ENCODE measurements around the gene ZEB2. TPM values are rescaled to one million over a fixed set of nuclear protein-coding genes. Genes with fewer than 3 reads are reported as not detected.

The ZEB2 gene
- total RNA-seq, 2 experiments from 2014 or later, result 19.4 to 20.6 TPM

GRCh38 chr2:144507441-144508171 is 12.3 kb downstream of the ZEB2 start:
- no peak overlapping the region for H3K27ac Mint-ChIP-seq
- peaks cover 8% of the 10 kb centered on the region for H3K36me3 Mint-ChIP-seq (ENCODE audit: low read depth)
- CTCF ChIA-PET, result no interaction called here
- H3K27me3 Mint-ChIP-seq, result peaks cover 14% of the 10 kb centered on the region
- POLR2A ChIA-PET, result no interaction called here
- no peak for DNase-seq
- H3K4me1 Mint-ChIP-seq, result peaks cover 51% of the 10 kb centered on the region
- H3K4me3 Mint-ChIP-seq, result no peak overlapping the region
- H3K9me3 Mint-ChIP-seq, result no peaks in the 10 kb centered on the region

GRCh38 chr2:144505245-144505831 is 14.6 kb downstream of the ZEB2 start:
- peaks cover 5% of the 10 kb centered on the region for H3K27me3 Mint-ChIP-seq
- no peaks in the 10 kb centered on the region for H3K9me3 Mint-ChIP-seq
- DNase-seq, result no peak
- H3K4me3 Mint-ChIP-seq, result no peak overlapping the region
- H3K27ac Mint-ChIP-seq, result no peak overlapping the region
- POLR2A ChIA-PET, result no interaction called here
- H3K36me3 Mint-ChIP-seq (ENCODE audit: low read depth), result no peaks in the 10 kb centered on the region
- CTCF ChIA-PET, result interaction anchor here (0.6 kb wide), 1 partner anchor 1177 kb away, joined by 4 read pairs; no protein-coding TSS in a partner anchor
- H3K4me1 Mint-ChIP-seq, result peaks cover 41% of the 10 kb centered on the region

GRCh38 chr2:144504218-144504641 is 15.7 kb downstream of the ZEB2 start:
- no peak for DNase-seq
- ChIA-PET POLR2A (no interaction called here), CTCF (interaction anchor here (0.6 kb wide), 1 partner anchor 1242 kb away, joined by 3 read pairs; no protein-coding TSS in a partner anchor)
- Mint-ChIP-seq H3K36me3 (ENCODE audit: low read depth) (no peaks in the 10 kb centered on the region), H3K27ac (no peak overlapping the region), H3K27me3 (peaks cover 5% of the 10 kb centered on the region), H3K9me3 (no peaks in the 10 kb centered on the region), H3K4me3 (no peak overlapping the region), H3K4me1 (peaks cover 40% of the 10 kb centered on the region)

DNA sequence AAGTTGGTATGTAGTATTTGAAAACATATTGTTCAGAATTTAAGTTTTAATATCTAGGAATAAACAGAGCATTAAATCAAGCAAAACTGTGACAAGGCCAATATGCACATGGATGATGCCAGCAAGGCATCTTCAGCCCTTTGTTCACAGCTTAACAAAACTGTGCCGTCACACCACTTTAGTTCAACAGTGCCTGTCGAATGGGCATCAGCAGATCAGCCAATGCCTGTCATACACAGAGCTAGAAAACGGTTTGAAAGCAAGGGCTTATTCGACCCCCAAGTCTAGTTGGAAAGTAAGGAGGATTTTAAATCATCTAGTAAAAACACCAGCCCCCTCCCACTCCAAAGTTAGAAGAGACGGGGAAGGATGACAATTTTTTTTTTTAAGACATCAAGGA is 16.7 kb downstream of the ZEB2 start:
- no peak for DNase-seq
- Mint-ChIP-seq H3K9me3 (no peaks in the 10 kb centered on the region), H3K27ac (no peak overlapping the region), H3K4me3 (no peak overlapping the region), H3K36me3 (ENCODE audit: low read depth) (peaks cover 5% of the 10 kb centered on the region), H3K4me1 (peaks cover 37% of the 10 kb centered on the region), H3K27me3 (peaks cover 5% of the 10 kb centered on the region)
- POLR2A ChIA-PET, result interaction anchor here (1.0 kb wide), 1 partner anchor 11 kb away, joined by 3 read pairs; no protein-coding TSS in a partner anchor
- CTCF ChIA-PET, result no interaction called here

GRCh38 chr2:144502369-144502768 is 17.6 kb downstream of the ZEB2 start:
- no peak overlapping the region for H3K27ac Mint-ChIP-seq
- no peak for DNase-seq
- ChIA-PET POLR2A (interaction anchor here (0.5 kb wide), 1 partner anchor 94 kb away, joined by 3 read pairs; no protein-coding TSS in a partner anchor), CTCF (no interaction called here)
- peaks cover 29% of the 10 kb centered on the region for H3K4me1 Mint-ChIP-seq
- H3K9me3 Mint-ChIP-seq, result no peaks in the 10 kb centered on the region
- peaks cover 5% of the 10 kb centered on the region for H3K27me3 Mint-ChIP-seq
- no peak overlapping the region for H3K4me3 Mint-ChIP-seq
- peaks cover 7% of the 10 kb centered on the region for H3K36me3 Mint-ChIP-seq (ENCODE audit: low read depth)

DNA sequence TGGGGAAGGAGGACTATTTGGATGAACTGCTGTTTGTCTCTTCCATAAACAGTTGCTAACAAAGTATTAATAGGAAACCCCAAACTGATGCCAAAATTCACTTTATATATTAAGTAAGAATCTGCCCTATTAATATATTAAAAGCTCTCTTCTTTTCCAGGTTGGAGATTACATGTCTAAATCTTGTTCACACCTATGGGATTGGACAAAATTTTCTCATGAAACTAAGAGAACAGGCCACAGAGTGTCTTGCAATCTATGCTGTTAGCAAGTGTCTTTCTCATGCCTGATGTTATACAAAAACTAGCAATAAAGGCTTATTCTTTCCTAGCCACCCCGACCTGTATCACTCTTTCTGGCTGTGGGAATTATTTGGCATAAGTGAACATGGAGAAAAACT is 18.3 kb downstream of the ZEB2 start:
- Mint-ChIP-seq H3K9me3 (no peaks in the 10 kb centered on the region), H3K4me3 (no peak overlapping the region), H3K27me3 (peaks cover 5% of the 10 kb centered on the region), H3K27ac (no peak overlapping the region), H3K4me1 (peaks cover 28% of the 10 kb centered on the region), H3K36me3 (ENCODE audit: low read depth) (peaks cover 11% of the 10 kb centered on the region)
- CTCF ChIA-PET, result no interaction called here
- DNase-seq, result no peak
- POLR2A ChIA-PET, result interaction anchor here (0.5 kb wide), 1 partner anchor 95 kb away, joined by 3 read pairs; no protein-coding TSS in a partner anchor

DNA sequence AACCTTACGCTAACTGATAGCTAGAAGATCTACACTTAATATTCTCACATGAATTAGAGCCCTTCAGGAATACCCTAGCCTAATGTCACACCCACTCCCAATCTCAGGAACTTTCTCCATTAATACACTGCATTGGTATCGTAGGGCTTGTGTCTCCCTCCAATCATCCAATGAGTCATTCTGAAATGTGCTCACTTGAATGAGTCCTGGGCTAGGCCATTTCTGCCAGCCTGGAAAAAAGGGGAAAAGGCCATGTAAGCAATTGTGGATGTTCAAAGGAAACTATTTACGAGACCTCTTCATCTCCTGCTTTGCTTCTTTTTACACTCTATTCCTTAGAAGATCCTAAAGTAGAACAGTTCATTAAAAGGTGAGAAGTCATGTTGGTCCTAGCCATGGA is 18.8 kb downstream of the ZEB2 start:
- ChIA-PET CTCF (no interaction called here), POLR2A (interaction anchor here (0.9 kb wide), 1 partner anchor 20 kb away, joined by 3 read pairs; no protein-coding TSS in a partner anchor)
- Mint-ChIP-seq H3K4me3 (no peak overlapping the region), H3K27me3 (peaks cover 5% of the 10 kb centered on the region), H3K4me1 (peaks cover 24% of the 10 kb centered on the region), H3K9me3 (no peaks in the 10 kb centered on the region), H3K36me3 (ENCODE audit: low read depth) (peaks cover 11% of the 10 kb centered on the region), H3K27ac (no peak overlapping the region)
- DNase-seq, result no peak

DNA sequence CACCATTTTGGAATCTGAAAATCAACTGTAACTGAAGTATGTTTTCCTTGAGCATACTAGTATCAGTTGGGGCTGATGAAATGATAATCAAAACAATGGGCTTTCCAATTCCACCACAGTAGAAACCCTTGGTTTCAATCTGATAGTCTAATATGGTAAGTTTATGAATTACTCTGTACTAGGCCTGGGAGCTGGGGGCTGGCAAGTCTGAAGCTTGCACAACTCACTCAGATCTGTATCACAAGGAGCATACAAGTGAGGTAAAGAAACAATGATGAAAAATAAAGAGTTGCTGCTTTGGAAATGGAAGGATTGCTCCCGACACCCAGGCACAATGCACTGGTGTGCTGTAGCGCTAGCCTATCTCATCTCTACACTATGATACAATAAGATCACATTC is 19.4 kb downstream of the ZEB2 start:
- Mint-ChIP-seq H3K27me3 (peaks cover 5% of the 10 kb centered on the region), H3K36me3 (ENCODE audit: low read depth) (peaks cover 11% of the 10 kb centered on the region), H3K4me1 (peaks cover 19% of the 10 kb centered on the region), H3K4me3 (no peak overlapping the region), H3K9me3 (no peaks in the 10 kb centered on the region), H3K27ac (no peak overlapping the region)
- ChIA-PET CTCF (no interaction called here), POLR2A (interaction anchor here (0.9 kb wide), 1 partner anchor 21 kb away, joined by 3 read pairs; no protein-coding TSS in a partner anchor)
- DNase-seq, result no peak

DNA sequence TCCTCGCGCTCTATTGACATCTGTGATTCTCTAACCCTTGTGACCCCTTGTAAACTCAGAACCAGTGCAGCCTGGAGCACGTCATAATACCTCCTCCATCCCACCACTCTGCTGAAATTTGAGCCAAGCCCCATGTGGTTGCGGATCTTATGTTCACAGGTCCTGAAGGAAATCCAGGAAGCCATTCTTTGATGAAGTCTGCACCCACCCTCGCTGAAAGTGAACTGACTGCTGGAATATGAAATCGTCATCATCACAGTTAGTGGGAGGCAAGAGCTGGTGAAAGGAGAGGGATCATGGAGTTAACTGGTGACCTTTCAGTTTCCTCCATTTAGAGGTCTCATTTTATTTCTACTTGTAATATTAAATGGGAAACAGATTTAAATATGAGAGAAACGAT is 21.6 kb downstream of the ZEB2 start:
- H3K36me3 Mint-ChIP-seq (ENCODE audit: low read depth), result peaks cover 11% of the 10 kb centered on the region
- H3K27ac Mint-ChIP-seq, result no peak overlapping the region
- no peaks in the 10 kb centered on the region for H3K9me3 Mint-ChIP-seq
- CTCF ChIA-PET, result no interaction called here
- H3K4me1 Mint-ChIP-seq, result peaks cover 10% of the 10 kb centered on the region
- peaks cover under 1% of the 10 kb centered on the region for H3K27me3 Mint-ChIP-seq
- DNase-seq, result no peak
- H3K4me3 Mint-ChIP-seq, result no peak overlapping the region
- POLR2A ChIA-PET, result interaction anchor here (1.1 to 1.8 kb wide), 2 partner anchors 17 to 29 kb away, joined by 3 to 4 read pairs; no protein-coding TSS in a partner anchor

- Mint-ChIP-seq H3K27me3 (no peaks in the 10 kb centered on the region), H3K27ac (no peak overlapping the region), H3K36me3 (ENCODE audit: low read depth) (peaks cover 11% of the 10 kb centered on the region), H3K4me1 (peaks cover 21% of the 10 kb centered on the region), H3K9me3 (no peaks in the 10 kb centered on the region), H3K4me3 (no peak overlapping the region)
- ChIA-PET POLR2A (interaction anchor here (1.8 kb wide), 1 partner anchor 19 kb away, joined by 4 read pairs; no protein-coding TSS in a partner anchor), CTCF (no interaction called here)
- no peak for DNase-seq
These were observed 22.8 kb downstream of the ZEB2 start for GRCh38 chr2:144496977-144497598.

- DNase-seq, result no peak
- H3K4me3 Mint-ChIP-seq, result no peak overlapping the region
- no peaks in the 10 kb centered on the region for H3K27me3 Mint-ChIP-seq
- ChIA-PET POLR2A (no interaction called here), CTCF (no interaction called here)
- H3K27ac Mint-ChIP-seq, result no peak overlapping the region
- no peaks in the 10 kb centered on the region for H3K9me3 Mint-ChIP-seq
- peaks cover 25% of the 10 kb centered on the region for H3K4me1 Mint-ChIP-seq
- H3K36me3 Mint-ChIP-seq (ENCODE audit: low read depth), result peaks cover 15% of the 10 kb centered on the region
These were observed 23.6 kb downstream of the ZEB2 start for GRCh38 chr2:144496092-144496976.

- Mint-ChIP-seq H3K4me1 (peaks cover 29% of the 10 kb centered on the region), H3K9me3 (no peaks in the 10 kb centered on the region), H3K27me3 (no peaks in the 10 kb centered on the region), H3K27ac (no peak overlapping the region), H3K4me3 (no peak overlapping the region), H3K36me3 (ENCODE audit: low read depth) (peaks cover 23% of the 10 kb centered on the region)
- DNase-seq, result no peak
- POLR2A ChIA-PET, result no interaction called here
- CTCF ChIA-PET, result no interaction called here
These were observed 24.5 kb downstream of the ZEB2 start for GRCh38 chr2:144495227-144496091.

All from activated CD4-positive, alpha-beta memory T cell treated with anti-CD3 and anti-CD28 coated beads, Interleukin-2, amount 10 ng/mL, durations not matched to agents 7 days and 5 days (primary cell).